WTC11 (cell line): ENCODE data around the gene SLIT3. TPM values are rescaled to one million over a fixed set of nuclear protein-coding genes. Genes with fewer than 3 reads are reported as not detected.
A peak's percentile ranks its signal among the peaks of the same experiment; 100 is the strongest.

Source experiments
- ATAC-seq: fragments of 200-7000 bp; cut with Tn5 transposase; 2 replicates; pipeline ENCODE4 v1.10.0; 2021; ENCODE audit warnings: mild to moderate bottlenecking, moderate library complexity
- CTCF ChIA-PET: fragments of 300-600 bp; sonication (Branson Sonifier 250); formaldehyde crosslinking; loops from one replicate; lab custom pipeline; 2021; ENCODE audit warnings: antibody characterized with exemption; lab: Charles Lee
- POLR2A ChIA-PET: fragments of 350-600 bp; sonication (Branson Sonifier 250); formaldehyde crosslinking; loops from one replicate; lab custom pipeline; 2021; ENCODE audit warnings: antibody characterized with exemption; lab: Charles Lee
- DNase-seq: peaks from one replicate; pipeline ENCODE4 v3.0.0; 2021; ENCODE audit warnings: low spot score
- H3K27ac Mint-ChIP-seq: 2 replicates; pipeline ENCODE4 v1.8.0; 2021; ENCODE audit warnings: mixed read lengths
- H3K27me3 Mint-ChIP-seq: 2 replicates; pipeline ENCODE4 v1.8.0; 2021; ENCODE audit warnings: low read depth, mild to moderate bottlenecking, moderate library complexity, mixed read lengths
- H3K36me3 Mint-ChIP-seq: 2 replicates; pipeline ENCODE4 v1.8.0; 2021; ENCODE audit warnings: mixed read lengths
- H3K4me1 Mint-ChIP-seq: 2 replicates; pipeline ENCODE4 v1.8.0; 2022; ENCODE audit warnings: mixed read lengths
- H3K4me3 Mint-ChIP-seq: 2 replicates; pipeline ENCODE4 v1.8.0; 2021; ENCODE audit warnings: mild to moderate bottlenecking, moderate library complexity, mixed read lengths
- H3K9me3 Mint-ChIP-seq: 2 replicates; pipeline ENCODE4 v1.8.0; 2021; ENCODE audit warnings: mixed read lengths
- ATF1 ChIP-seq: sonication (generic); formaldehyde crosslinking; IDR thresholded peaks from 2 replicates; pipeline ENCODE4 v1.8.1; 2023; ENCODE audit warnings: mild to moderate bottlenecking, moderate library complexity, missing genetic modification reagents
- CDX4 ChIP-seq: fragments of 250-450 bp; sonication (Bioruptor Pico); IDR thresholded peaks from 2 replicates; pipeline ENCODE4 v1.9.0; 2021; ENCODE audit warnings: moderate library complexity, mild to moderate bottlenecking, inconsistent platforms, borderline replicate concordance
- E2F4 ChIP-seq: sonication (generic); formaldehyde crosslinking; IDR thresholded peaks from 2 replicates; pipeline ENCODE4 v1.8.1; 2022; ENCODE audit warnings: low read depth, mild to moderate bottlenecking, moderate library complexity, missing genetic modification reagents, borderline replicate concordance
- ELF4 ChIP-seq: sonication (generic); formaldehyde crosslinking; IDR thresholded peaks from 2 replicates; pipeline ENCODE4 v1.8.1; 2022; ENCODE audit warnings: low read depth, mild to moderate bottlenecking, moderate library complexity, missing genetic modification reagents
- EMX1 ChIP-seq: fragments of 250-450 bp; sonication (Bioruptor Pico); IDR thresholded peaks from 2 replicates; pipeline ENCODE4 v1.8.0; 2021; ENCODE audit warnings: mild to moderate bottlenecking
- ERG ChIP-seq: fragments of 250-450 bp; sonication (Bioruptor Pico); IDR thresholded peaks from 2 replicates; pipeline ENCODE4 v1.8.0; 2021; ENCODE audit warnings: mild to moderate bottlenecking
- FOXJ3 ChIP-seq: sonication (generic); formaldehyde crosslinking; IDR thresholded peaks from 2 replicates; pipeline ENCODE4 v1.9.0; 2021; ENCODE audit warnings: missing genetic modification reagents, mild to moderate bottlenecking, borderline replicate concordance
- GRHL2 ChIP-seq: fragments of 250-450 bp; sonication (Bioruptor Pico); IDR thresholded peaks from 2 replicates; pipeline ENCODE4 v1.8.0; 2022; ENCODE audit warnings: mild to moderate bottlenecking, moderate library complexity; ENCODE audit not compliant: insufficient replicate concordance, severe bottlenecking
- GTF2I ChIP-seq: fragments of 250-450 bp; sonication (Bioruptor Pico); conservative IDR thresholded peaks from 2 replicates; pipeline ENCODE4 v1.4.0; 2021; ENCODE audit warnings: mild to moderate bottlenecking
- HMGA2 ChIP-seq: fragments of 250-450 bp; sonication (Bioruptor Pico); IDR thresholded peaks from 2 replicates; pipeline ENCODE4 v1.4.0; 2021; ENCODE audit warnings: mild to moderate bottlenecking, moderate library complexity
- JAZF1 ChIP-seq: fragments of 250-450 bp; sonication (Bioruptor Pico); IDR thresholded peaks from 2 replicates; pipeline ENCODE4 v1.9.0; 2021; ENCODE audit warnings: moderate library complexity, mild to moderate bottlenecking, inconsistent platforms
- JUN ChIP-seq: sonication (generic); formaldehyde crosslinking; IDR thresholded peaks from 2 replicates; pipeline ENCODE4 v1.8.0; 2023; ENCODE audit warnings: mild to moderate bottlenecking, missing genetic modification reagents
- SMAD4 ChIP-seq: sonication (generic); formaldehyde crosslinking; IDR thresholded peaks from 2 replicates; pipeline ENCODE4 v1.8.0; 2022; ENCODE audit warnings: mild to moderate bottlenecking, missing genetic modification reagents
- SOX15 ChIP-seq: fragments of 250-450 bp; sonication (Bioruptor Pico); IDR thresholded peaks from 2 replicates; pipeline ENCODE4 v1.9.0; 2021; ENCODE audit warnings: mild to moderate bottlenecking
- SP1 ChIP-seq: sonication (generic); formaldehyde crosslinking; conservative IDR thresholded peaks from 2 replicates; pipeline ENCODE4 v1.8.1; 2022; ENCODE audit warnings: missing genetic modification reagents
- TEAD1 ChIP-seq: sonication (generic); formaldehyde crosslinking; IDR thresholded peaks from 2 replicates; pipeline ENCODE4 v1.8.0; 2022; ENCODE audit warnings: mild to moderate bottlenecking, missing genetic modification reagents
- ZBTB43 ChIP-seq: sonication (generic); formaldehyde crosslinking; IDR thresholded peaks from 2 replicates; pipeline ENCODE4 v1.8.1; 2023; ENCODE audit warnings: mild to moderate bottlenecking, missing genetic modification reagents
- ZNF121 ChIP-seq: sonication (generic); formaldehyde crosslinking; IDR thresholded peaks from 2 replicates; pipeline ENCODE4 v1.8.0; 2023; ENCODE audit warnings: missing genetic modification reagents
- ZNF263 ChIP-seq: sonication (generic); formaldehyde crosslinking; IDR thresholded peaks from 2 replicates; pipeline ENCODE4 v1.8.1; 2022; ENCODE audit warnings: low read depth, mild to moderate bottlenecking, moderate library complexity, missing genetic modification reagents
- ZNF281 ChIP-seq: sonication (generic); formaldehyde crosslinking; IDR thresholded peaks from 2 replicates; pipeline ENCODE4 v1.8.0; 2023; ENCODE audit warnings: mild to moderate bottlenecking, missing genetic modification reagents
- total RNA-seq: library from RNA; stranded (reverse); gene quantifications from 3 replicates; pipeline ENCODE4 v1.2.3, GENCODE V29; 2021
- TF ChIP-seq, protein P1 (sequence below): fragments of 250-450 bp; sonication (Bioruptor Pico); conservative IDR thresholded peaks from 2 replicates; pipeline ENCODE4 v1.9.0; 2021; ENCODE audit warnings: mild to moderate bottlenecking

The SLIT3 gene
- total RNA-seq, 1 experiment from 2014 or later = 1.9 TPM

GRCh38 chr5:168882283-168882682, 418.7 kb downstream of the SLIT3 start (continued):
- no peak for TF ChIP-seq GRHL2
- TF ChIP-seq E2F4 (CRISPR knock-in tag) = no peak
- no peak for TF ChIP-seq ZNF281 (CRISPR knock-in tag)
- TF ChIP-seq ZBTB43 (CRISPR knock-in tag) = no peak

DNA sequence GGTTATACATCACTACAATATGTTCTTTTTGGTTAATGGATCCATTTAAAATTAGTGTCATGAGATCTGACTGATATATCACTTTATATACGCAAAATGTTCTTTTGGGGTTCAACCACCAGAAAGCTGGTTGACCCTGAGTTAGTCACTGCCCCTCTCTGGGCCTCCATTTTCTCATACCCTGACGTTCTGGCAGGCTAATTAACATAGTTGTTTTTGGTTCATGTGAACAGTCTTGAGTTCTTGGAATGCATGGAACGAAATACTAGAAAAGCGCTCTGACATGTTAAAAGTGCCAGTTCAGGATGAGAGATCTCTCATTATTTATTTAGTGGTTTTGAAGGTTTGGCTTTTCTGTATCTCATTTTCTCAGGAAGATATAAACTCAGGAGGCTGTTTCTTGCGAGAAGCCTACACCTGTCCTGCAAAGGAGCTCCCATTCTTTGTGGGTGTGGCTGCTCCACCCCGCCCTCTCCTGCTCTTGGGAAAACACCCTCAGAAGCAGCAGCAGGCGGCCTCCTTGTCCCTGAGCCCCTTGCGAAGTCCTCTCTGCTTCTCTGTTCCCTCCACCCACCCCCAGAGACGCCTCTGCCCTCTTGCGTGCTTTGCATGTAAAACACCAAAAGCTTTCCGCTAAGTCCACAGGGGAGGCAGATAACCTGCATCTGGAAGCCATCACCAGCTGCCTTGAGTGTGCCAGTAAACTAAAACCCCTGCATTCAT, 419.4 kb downstream of the SLIT3 start:
- H3K27ac Mint-ChIP-seq = no peak overlapping the region
- H3K4me1 Mint-ChIP-seq = peaks cover 37% of the 10 kb centered on the region
- DNase-seq (peak; percentile 68), ATAC-seq (peak; percentile 85)
- no peak overlapping the region for H3K4me3 Mint-ChIP-seq
- POLR2A ChIA-PET = no interaction called here
- CTCF ChIA-PET = interaction anchor here (0.6 to 1.7 kb wide), 8 partner anchors 13 to 200 kb away, joined by 3 to 13 read pairs (median 4); no protein-coding TSS in a partner anchor
- H3K36me3 Mint-ChIP-seq = no peaks in the 10 kb centered on the region
- TF ChIP-seq, protein P1, sequence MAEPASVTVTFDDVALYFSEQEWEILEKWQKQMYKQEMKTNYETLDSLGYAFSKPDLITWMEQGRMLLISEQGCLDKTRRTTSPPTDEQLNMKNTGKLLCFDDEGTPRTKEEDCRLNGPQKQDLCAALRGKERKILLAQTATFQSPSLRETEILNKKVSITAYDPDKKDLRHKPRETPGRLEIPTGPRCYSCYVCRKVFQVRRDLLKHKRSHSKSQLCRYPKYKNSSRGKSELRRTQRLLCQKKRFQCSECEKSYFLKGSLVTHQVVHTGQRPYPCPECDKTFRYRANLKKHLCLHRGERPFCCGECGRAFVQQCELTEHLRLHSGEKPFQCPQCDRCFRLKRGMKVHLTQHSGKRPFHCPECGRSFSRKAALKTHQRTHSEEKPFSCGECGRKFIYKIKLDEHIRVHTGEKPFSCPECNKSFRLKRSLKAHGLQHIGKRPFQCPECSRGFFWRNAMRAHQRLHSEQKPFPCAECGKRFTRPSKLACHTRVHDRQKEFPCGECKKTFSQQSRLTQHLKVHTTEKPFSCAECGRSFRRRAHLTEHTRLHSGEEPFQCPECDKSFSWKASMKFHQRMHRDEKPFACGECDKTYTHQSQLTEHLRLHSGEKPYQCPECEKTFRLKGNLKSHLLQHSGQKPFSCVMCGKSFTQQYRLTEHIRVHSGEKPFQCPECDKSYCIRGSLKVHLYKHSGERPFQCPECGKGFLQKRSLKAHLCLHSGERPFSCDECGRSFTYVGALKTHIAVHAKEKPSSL (CRISPR knock-in tag) = no peak
- TF ChIP-seq TEAD1 (CRISPR knock-in tag) = 0 out of 2 replicates have a peak, but pooled peaks have one; percentile 8
- no peaks in the 10 kb centered on the region; the same call in none of the 2 replicates for H3K27me3 Mint-ChIP-seq
- H3K9me3 Mint-ChIP-seq = no peaks in the 10 kb centered on the region

- no peak for ATAC-seq
- ChIA-PET CTCF (no interaction called here), POLR2A (no interaction called here)
- Mint-ChIP-seq H3K36me3 (no peaks in the 10 kb centered on the region), H3K4me1 (peaks cover 52% of the 10 kb centered on the region), H3K4me3 (no peak overlapping the region), H3K27ac (no peak overlapping the region), H3K9me3 (no peaks in the 10 kb centered on the region), H3K27me3 (no peaks in the 10 kb centered on the region; the same call in none of the 2 replicates)
- DNase-seq = no peak
- no peak for TF ChIP-seq SMAD4 (CRISPR knock-in tag)
- no peak for TF ChIP-seq SOX15 (CRISPR knock-in tag)
Observed at GRCh38 chr5:168879929-168880328, 421.0 kb downstream of the SLIT3 start.

GRCh38 chr5:168879331-168879730, 421.6 kb downstream of the SLIT3 start:
- H3K27ac Mint-ChIP-seq = no peak overlapping the region
- H3K27me3 Mint-ChIP-seq = no peaks in the 10 kb centered on the region; the same call in none of the 2 replicates
- no peaks in the 10 kb centered on the region for H3K36me3 Mint-ChIP-seq
- ATAC-seq (no peak), DNase-seq (no peak)
- peaks cover 57% of the 10 kb centered on the region for H3K4me1 Mint-ChIP-seq
- ChIA-PET POLR2A (no interaction called here), CTCF (interaction anchor here (0.6 kb wide), 1 partner anchor 137 kb away, joined by 4 read pairs; no protein-coding TSS in a partner anchor)
- H3K9me3 Mint-ChIP-seq = no peaks in the 10 kb centered on the region
- no peak overlapping the region for H3K4me3 Mint-ChIP-seq
- TF ChIP-seq CDX4 (CRISPR knock-in tag) (no peak), SP1 (CRISPR knock-in tag) (no peak), GTF2I (CRISPR knock-in tag) (no peak), ZNF121 (no peak), ATF1 (no peak), JAZF1 (CRISPR knock-in tag) (no peak), ZNF263 (CRISPR knock-in tag) (no peak), HMGA2 (CRISPR knock-in tag) (no peak), JUN (CRISPR knock-in tag) (no peak), FOXJ3 (CRISPR knock-in tag) (no peak), ELF4 (no peak), ERG (CRISPR knock-in tag) (no peak), EMX1 (CRISPR knock-in tag) (no peak)
